C4-2B (cell line): Measurements from ENCODE around the gene CTSH.
"Not testable (repeated sequence)": the region's sequence is repeated elsewhere in the genome, so short reads cannot be mapped to it uniquely, and the experiment has no call there.

ENCODE experiments used
- CTCF ChIP-seq: fragments of 450-650 bp; conservative IDR thresholded peaks from 2 replicates; pipeline ENCODE4 v1.5.1; 2017; ENCODE audit warnings: mild to moderate bottlenecking
- ZFX ChIP-seq: fragments of 450-650 bp; IDR thresholded peaks from 2 replicates; pipeline ENCODE4 v1.6.1; 2017

- TF ChIP-seq ZFX, CTCF: not testable (repeated sequence)
These were observed 67.9 kb downstream of the CTSH start for GRCh38 chr15:78876954-78877353.
